WTC11 (cell line): ENCODE results near the gene AMMECR1.

Experiments
- ATF2 ChIP-seq: sonication (generic); formaldehyde crosslinking; IDR thresholded peaks from 2 replicates; pipeline ENCODE4 v1.8.1; 2022; ENCODE audit warnings: low read depth, missing genetic modification reagents, borderline replicate concordance
- CBFB ChIP-seq: sonication (generic); formaldehyde crosslinking; IDR thresholded peaks from 2 replicates; pipeline ENCODE4 v1.8.1; 2022; ENCODE audit warnings: mild to moderate bottlenecking, low read depth, missing genetic modification reagents
- CDX4 ChIP-seq: fragments of 250-450 bp; sonication (Bioruptor Pico); IDR thresholded peaks from 2 replicates; pipeline ENCODE4 v1.9.0; 2021; ENCODE audit warnings: moderate library complexity, mild to moderate bottlenecking, inconsistent platforms, borderline replicate concordance
- CREB1 ChIP-seq: sonication (generic); formaldehyde crosslinking; IDR thresholded peaks from 2 replicates; pipeline ENCODE4 v1.8.0; 2023; ENCODE audit warnings: mild to moderate bottlenecking, missing genetic modification reagents
- CTCF ChIP-seq: fragments of 200-600 bp; IDR thresholded peaks from 2 replicates; pipeline ENCODE4 v1.8.0; 2022; ENCODE audit warnings: antibody characterized with exemption
- E2F5 ChIP-seq: sonication (generic); formaldehyde crosslinking; IDR thresholded peaks from 2 replicates; pipeline ENCODE4 v1.8.1; 2022; ENCODE audit warnings: mild to moderate bottlenecking, moderate library complexity, missing genetic modification reagents
- GABPB1 ChIP-seq: sonication (generic); formaldehyde crosslinking; IDR thresholded peaks from 2 replicates; pipeline ENCODE4 v1.8.1; 2023; ENCODE audit warnings: mild to moderate bottlenecking, missing genetic modification reagents
- HMGXB4 ChIP-seq: sonication (generic); formaldehyde crosslinking; IDR thresholded peaks from 2 replicates; pipeline ENCODE4 v1.8.1; 2023; ENCODE audit warnings: mild to moderate bottlenecking, moderate library complexity, missing genetic modification reagents
- IRF2 ChIP-seq: sonication (generic); formaldehyde crosslinking; IDR thresholded peaks from 2 replicates; pipeline ENCODE4 v1.8.0; 2022; ENCODE audit warnings: low read depth, missing genetic modification reagents, borderline replicate concordance
- NFATC4 ChIP-seq: fragments of 250-450 bp; sonication (Bioruptor Pico); IDR thresholded peaks from 2 replicates; pipeline ENCODE4 v1.9.0; 2021; ENCODE audit warnings: mild to moderate bottlenecking
- SP1 ChIP-seq: sonication (generic); formaldehyde crosslinking; conservative IDR thresholded peaks from 2 replicates; pipeline ENCODE4 v1.8.1; 2022; ENCODE audit warnings: missing genetic modification reagents
- TP53 ChIP-seq: sonication (generic); formaldehyde crosslinking; IDR thresholded peaks from 2 replicates; pipeline ENCODE4 v1.8.1; 2023; ENCODE audit warnings: mild to moderate bottlenecking, missing genetic modification reagents
- ZMAT4 ChIP-seq: fragments of 250-450 bp; sonication (Bioruptor Pico); IDR thresholded peaks from 2 replicates; pipeline ENCODE4 v1.9.0; 2021; ENCODE audit warnings: mild to moderate bottlenecking

GRCh38 chrX:110156167-110156754 lies 161.6 kb downstream of the AMMECR1 start:
- TF ChIP-seq CTCF (no peak), CBFB (CRISPR knock-in tag) (no peak), ATF2 (CRISPR knock-in tag) (no peak), CREB1 (CRISPR knock-in tag) (no peak), TP53 (CRISPR knock-in tag) (no peak), CDX4 (CRISPR knock-in tag) (no peak), HMGXB4 (CRISPR knock-in tag) (no peak), SP1 (CRISPR knock-in tag) (no peak), E2F5 (CRISPR knock-in tag) (no peak), GABPB1 (CRISPR knock-in tag) (no peak), ZMAT4 (CRISPR knock-in tag) (no peak), IRF2 (CRISPR knock-in tag) (no peak), NFATC4 (CRISPR knock-in tag) (no peak)
